Parathyroid adenoma (tissue), 2 donors: Measurements from ENCODE around the gene GABRP.

Experiments
- H2AFZ ChIP-seq: fragments of 300-600 bp; sonication (generic); one replicate; pipeline ENCODE4 v1.7.0; 2017; ENCODE audit warnings: antibody characterized with exemption, mild to moderate bottlenecking
- H3K27ac ChIP-seq: fragments of 300-600 bp; sonication (generic); one replicate; pipeline ENCODE4 v1.7.0; 2017
- H3K27me3 ChIP-seq: fragments of 300-600 bp; sonication (generic); one replicate; pipeline ENCODE4 v1.7.0; 2017; ENCODE audit warnings: low read length; ENCODE audit not compliant: control insufficient read depth, insufficient read depth
- H3K36me3 ChIP-seq: fragments of 300-600 bp; sonication (generic); one replicate; pipeline ENCODE4 v1.7.0; 2017; ENCODE audit warnings: low read length; ENCODE audit not compliant: control insufficient read depth, insufficient read depth
- H3K4me1 ChIP-seq: fragments of 300-600 bp; sonication (generic); one replicate; pipeline ENCODE4 v1.7.0; 2017; ENCODE audit warnings: control low read depth
- H3K4me2 ChIP-seq: fragments of 300-600 bp; sonication (generic); one replicate; pipeline ENCODE4 v1.7.0; 2017; ENCODE audit warnings: low read length
- H3K4me3 ChIP-seq: fragments of 300-600 bp; sonication (generic); one replicate; pipeline ENCODE4 v1.7.0; 2017; ENCODE audit warnings: low read depth, low read length
- H3K79me2 ChIP-seq: fragments of 300-600 bp; sonication (generic); one replicate; pipeline ENCODE4 v1.7.0; 2017; ENCODE audit warnings: control low read depth
- H3K9ac ChIP-seq: fragments of 300-600 bp; sonication (generic); one replicate; pipeline ENCODE4 v1.7.0; 2017; ENCODE audit warnings: mild to moderate bottlenecking
- H3K9me3 ChIP-seq: fragments of 300-600 bp; sonication (generic); one replicate; pipeline ENCODE4 v1.7.0; 2017; ENCODE audit warnings: low read length; ENCODE audit not compliant: control insufficient read depth
- TF ChIP-seq, protein P1 (sequence below): fragments of 300-600 bp; sonication (generic); IDR thresholded peaks from one replicate; pipeline ENCODE4 v1.7.0; 2017; ENCODE audit warnings: antibody characterized with exemption, mild to moderate bottlenecking
- donor health status: primary hyperparathyroidism.

GABRP gene

DNA sequence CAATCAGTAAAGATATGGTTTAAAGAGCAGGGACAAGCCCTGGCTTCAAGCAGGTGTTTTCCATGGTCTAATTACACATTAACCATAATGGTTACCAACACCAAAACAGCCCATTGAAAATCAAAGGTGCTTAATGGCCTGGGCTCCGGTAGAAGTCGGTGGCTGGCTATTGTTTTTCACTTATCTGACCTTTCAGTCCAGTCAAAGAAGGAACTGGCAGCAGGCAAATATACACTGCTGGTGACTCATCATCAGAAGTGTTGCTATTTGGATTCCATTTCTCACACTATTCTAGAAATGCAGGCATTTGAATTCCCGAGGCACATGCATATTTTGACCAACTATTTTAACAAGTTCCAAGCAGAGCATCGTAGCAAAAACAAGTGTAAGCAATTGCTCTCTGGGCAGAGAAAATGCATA lies 26.3 kb upstream of the GABRP start:
- TF ChIP-seq, protein P1, sequence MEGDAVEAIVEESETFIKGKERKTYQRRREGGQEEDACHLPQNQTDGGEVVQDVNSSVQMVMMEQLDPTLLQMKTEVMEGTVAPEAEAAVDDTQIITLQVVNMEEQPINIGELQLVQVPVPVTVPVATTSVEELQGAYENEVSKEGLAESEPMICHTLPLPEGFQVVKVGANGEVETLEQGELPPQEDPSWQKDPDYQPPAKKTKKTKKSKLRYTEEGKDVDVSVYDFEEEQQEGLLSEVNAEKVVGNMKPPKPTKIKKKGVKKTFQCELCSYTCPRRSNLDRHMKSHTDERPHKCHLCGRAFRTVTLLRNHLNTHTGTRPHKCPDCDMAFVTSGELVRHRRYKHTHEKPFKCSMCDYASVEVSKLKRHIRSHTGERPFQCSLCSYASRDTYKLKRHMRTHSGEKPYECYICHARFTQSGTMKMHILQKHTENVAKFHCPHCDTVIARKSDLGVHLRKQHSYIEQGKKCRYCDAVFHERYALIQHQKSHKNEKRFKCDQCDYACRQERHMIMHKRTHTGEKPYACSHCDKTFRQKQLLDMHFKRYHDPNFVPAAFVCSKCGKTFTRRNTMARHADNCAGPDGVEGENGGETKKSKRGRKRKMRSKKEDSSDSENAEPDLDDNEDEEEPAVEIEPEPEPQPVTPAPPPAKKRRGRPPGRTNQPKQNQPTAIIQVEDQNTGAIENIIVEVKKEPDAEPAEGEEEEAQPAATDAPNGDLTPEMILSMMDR: no peak
- H3K27me3 ChIP-seq: no peaks in the 10 kb centered on the region
- H3K4me3 ChIP-seq: no peak overlapping the region
- H3K79me2 ChIP-seq: no peaks in the 10 kb centered on the region
- H3K9me3 ChIP-seq: peaks cover 3% of the 10 kb centered on the region
- no peaks in the 10 kb centered on the region for H3K36me3 ChIP-seq
- no peak overlapping the region for H3K9ac ChIP-seq
- no peak overlapping the region for H3K4me2 ChIP-seq
- H3K4me1 ChIP-seq: peaks cover 3% of the 10 kb centered on the region
- H3K27ac ChIP-seq: no peak overlapping the region
- no peak overlapping the region for H2AFZ ChIP-seq

DNA sequence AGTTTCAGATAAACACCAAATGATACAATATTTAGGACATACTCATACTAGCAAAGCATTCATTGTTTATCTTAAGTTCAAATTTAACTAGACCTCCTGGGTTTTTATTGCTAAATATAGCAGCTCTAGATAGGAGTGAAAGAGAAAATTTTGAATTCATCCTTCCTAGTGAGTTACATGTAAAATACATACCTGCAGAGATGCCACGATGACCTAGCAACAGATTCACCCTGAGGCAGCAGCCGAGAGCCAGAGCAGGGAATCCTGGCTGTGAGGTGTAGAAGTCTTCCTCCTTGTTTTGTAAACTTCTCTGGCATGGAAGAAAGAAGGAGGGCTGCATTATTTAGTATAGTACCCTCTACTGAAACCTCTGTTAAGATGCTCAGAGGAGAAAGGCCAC lies 25.9 kb upstream of the GABRP start:
- Histone ChIP-seq H2AFZ (no peak overlapping the region), H3K36me3 (no peaks in the 10 kb centered on the region), H3K4me1 (no peaks in the 10 kb centered on the region), H3K4me3 (no peak overlapping the region), H3K4me2 (no peak overlapping the region), H3K79me2 (no peaks in the 10 kb centered on the region), H3K9me3 (peaks cover 3% of the 10 kb centered on the region), H3K27me3 (no peaks in the 10 kb centered on the region), H3K27ac (no peak overlapping the region), H3K9ac (no peak overlapping the region)
- TF ChIP-seq, protein P1: no peak

DNA sequence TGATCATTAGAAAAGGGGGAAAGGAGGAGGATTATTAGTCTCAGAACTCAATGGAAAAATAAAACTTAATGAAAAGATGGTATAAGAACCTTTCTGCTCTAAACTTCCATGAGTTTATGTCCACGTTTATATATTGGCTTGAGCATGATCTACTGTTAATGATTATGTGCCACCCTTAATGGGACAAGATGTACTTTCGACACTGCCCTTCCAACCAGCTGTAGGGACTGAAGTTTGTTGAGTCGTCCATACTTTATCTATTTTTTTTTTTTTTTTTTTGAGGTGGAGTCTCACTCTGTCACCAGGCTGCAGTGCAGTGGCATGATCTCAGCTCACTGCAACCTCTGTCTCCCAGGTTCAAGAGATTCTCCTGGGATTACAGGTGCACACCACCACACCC lies 25.0 kb upstream of the GABRP start:
- H3K4me2 ChIP-seq: no peak overlapping the region
- H2AFZ ChIP-seq: no peak overlapping the region
- no peak overlapping the region for H3K27ac ChIP-seq

DNA sequence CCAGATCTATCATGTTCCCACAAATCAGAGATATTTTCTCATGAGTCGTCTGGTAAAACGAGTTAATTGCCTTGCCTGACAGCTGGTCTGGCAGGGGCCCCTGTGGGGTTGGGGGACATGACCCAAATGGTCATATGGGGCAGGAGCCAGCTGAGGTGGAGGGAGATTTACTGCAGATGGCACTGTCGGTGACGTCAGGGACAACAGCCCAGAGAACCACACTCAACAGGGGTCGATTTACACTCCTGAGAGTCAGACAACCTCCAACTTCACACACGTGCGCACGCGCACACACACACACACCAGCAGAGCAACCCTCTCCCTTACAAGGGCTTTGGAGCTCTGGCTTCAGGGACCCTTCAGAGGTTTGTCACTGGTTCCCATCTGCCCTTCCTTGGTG lies 23.4 kb upstream of the GABRP start:
- no peak overlapping the region for H2AFZ ChIP-seq
- H3K27ac ChIP-seq: no peak overlapping the region
- no peaks in the 10 kb centered on the region for H3K79me2 ChIP-seq
- H3K36me3 ChIP-seq: no peaks in the 10 kb centered on the region
- no peak overlapping the region for H3K9ac ChIP-seq
- H3K4me3 ChIP-seq: no peak overlapping the region
- no peak overlapping the region for H3K4me2 ChIP-seq
- no peaks in the 10 kb centered on the region for H3K27me3 ChIP-seq
- peaks cover 3% of the 10 kb centered on the region for H3K9me3 ChIP-seq
- TF ChIP-seq, protein P1: no peak
- no peaks in the 10 kb centered on the region for H3K4me1 ChIP-seq

More for the DNA sequence above, 25.0 kb upstream of the GABRP start:
- no peaks in the 10 kb centered on the region for H3K4me1 ChIP-seq
- peaks cover 3% of the 10 kb centered on the region for H3K9me3 ChIP-seq
- H3K9ac ChIP-seq: no peak overlapping the region
- H3K79me2 ChIP-seq: no peaks in the 10 kb centered on the region
- TF ChIP-seq, protein P1: no peak
- H3K4me3 ChIP-seq: no peak overlapping the region
- no peaks in the 10 kb centered on the region for H3K36me3 ChIP-seq
- H3K27me3 ChIP-seq: no peaks in the 10 kb centered on the region

DNA sequence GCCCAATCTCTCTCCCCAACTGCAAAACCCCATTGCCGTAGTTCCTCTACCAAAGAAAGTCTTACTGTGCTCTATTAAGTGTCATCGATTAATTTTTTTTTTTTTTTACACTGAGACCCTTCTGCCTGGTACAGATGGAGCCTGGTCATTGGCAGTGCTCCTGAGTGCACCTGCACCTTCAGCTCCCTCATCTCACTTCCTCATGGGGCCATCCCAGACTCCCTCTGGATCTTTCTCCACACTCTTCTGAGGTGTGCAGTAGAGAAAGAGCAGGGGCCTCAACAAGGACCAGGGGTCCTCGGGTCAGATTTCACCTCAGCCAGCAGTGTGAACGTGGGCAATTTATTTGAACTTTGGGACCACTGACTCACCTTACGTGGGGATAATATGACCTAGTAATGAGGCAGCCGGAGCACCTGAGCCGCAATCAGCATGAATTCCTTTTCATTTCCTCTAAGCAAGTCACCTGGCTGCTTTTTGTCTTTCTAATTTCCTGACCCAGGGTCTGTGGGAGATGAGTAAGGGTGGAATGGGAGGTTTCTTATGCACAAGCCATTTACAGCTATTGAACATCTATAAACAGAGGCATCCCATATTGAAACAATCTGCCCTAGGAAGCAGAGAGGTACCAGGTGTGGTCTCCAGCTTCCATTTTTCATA lies 22.3 kb upstream of the GABRP start:
- Histone ChIP-seq H3K27me3 (no peaks in the 10 kb centered on the region), H3K9me3 (peaks cover 3% of the 10 kb centered on the region), H3K79me2 (no peaks in the 10 kb centered on the region), H2AFZ (no peak overlapping the region), H3K9ac (no peak overlapping the region), H3K4me2 (no peak overlapping the region), H3K36me3 (no peaks in the 10 kb centered on the region), H3K4me3 (no peak overlapping the region), H3K27ac (no peak overlapping the region), H3K4me1 (no peaks in the 10 kb centered on the region)
- TF ChIP-seq, protein P1: no peak
